K562 (cell line): Measurements from ENCODE around the gene TUBB4B. TPM values are rescaled to one million over a fixed set of nuclear protein-coding genes. Genes with fewer than 3 reads are reported as not detected.

Source experiments
- CBX8 ChIP-seq: fragments of 200-600 bp; sonication (generic); IDR thresholded peaks from 2 replicates; pipeline ENCODE4 v1.6.1; 2012; ENCODE audit warnings: borderline replicate concordance, mixed run types, low read depth, mild to moderate bottlenecking, moderate library complexity, mixed read lengths, low read length, control low read depth, inconsistent platforms; ENCODE audit not compliant: poor library complexity, severe bottlenecking; ENCODE audit errors: extremely low read depth
- CEBPB ChIP-seq: fragments of 450-650 bp; IDR thresholded peaks from 2 replicates; pipeline ENCODE4 v1.6.1; 2016; ENCODE audit warnings: missing genetic modification characterization, missing compliant biosample characterization
- RBFOX2 ChIP-seq: fragments of 200-400 bp; formaldehyde crosslinking; IDR thresholded peaks from 2 replicates; pipeline ENCODE4 v1.6.1; 2017; ENCODE audit warnings: low read depth, mild to moderate bottlenecking, low read length, moderate library complexity
- STAG1 ChIP-seq: sonication (generic); formaldehyde crosslinking; IDR thresholded peaks from 2 replicates; pipeline ENCODE4 v1.5.0; 2020; ENCODE audit warnings: missing genetic modification reagents, borderline replicate concordance
- XRCC5 ChIP-seq: fragments of 200-400 bp; formaldehyde crosslinking; IDR thresholded peaks from 2 replicates; pipeline ENCODE4 v1.6.1; 2017; ENCODE audit warnings: low read depth, mild to moderate bottlenecking, low read length
- ZBTB7A ChIP-seq: IDR thresholded peaks from 2 replicates; pipeline ENCODE4 v1.6.1; 2011; ENCODE audit warnings: low read depth, mild to moderate bottlenecking, low read length, moderate library complexity, borderline replicate concordance; ENCODE audit not compliant: control insufficient read depth
- ZNF165 ChIP-seq: fragments of 250-450 bp; sonication (Bioruptor Pico); IDR thresholded peaks from 2 replicates; pipeline ENCODE4 v1.4.0; 2020; ENCODE audit warnings: borderline replicate concordance
- ZNF76 ChIP-seq: fragments of 250-450 bp; sonication (Bioruptor Pico); IDR thresholded peaks from 2 replicates; pipeline ENCODE4 v1.4.0; 2020; ENCODE audit warnings: mild to moderate bottlenecking, moderate library complexity, borderline replicate concordance
- polyA plus RNA-seq, 8 experiments: library from polyadenylated mRNA; depleted of rRNA in 4 of 8; stranded (reverse) in 5 of 8; unstranded in 3 of 8; fragments of >200 nt; fragmentation: Nextera tagmentation in 2 of 8; fragmentation: Illumina TruSeq in 1 of 8; extraction: Ambion mirVana in 2 of 8; extraction: Trizol in 1 of 8; gene quantifications; 2 replicates each; pipeline versions ENCODE4 v1.2.1 to v1.2.3, GENCODE V29; 2011 to 2014; ENCODE audit warnings: inconsistent platforms in 1 of 8, missing spikeins in 1 of 8
- total RNA-seq, 7 experiments: library from RNA; depleted of rRNA in 6 of 7; stranded (reverse); fragments of >200 nt in 6 of 7; fragmentation: Illumina TruSeq in 2 of 7; extraction: Trizol in 2 of 7; gene quantifications; 2 replicates each; pipeline versions ENCODE4 v1.2.1 to v1.2.3, GENCODE V29; 2011 to 2021; ENCODE audit warnings: low replicate concordance in 1 of 7
- TF ChIP-seq, protein P1 (sequence below): fragments of 450-650 bp; IDR thresholded peaks from 2 replicates; pipeline ENCODE4 v1.6.1; 2016; ENCODE audit warnings: mild to moderate bottlenecking
- TF ChIP-seq, protein P2 (sequence below): fragments of 250-450 bp; sonication (Bioruptor Pico); IDR thresholded peaks from 2 replicates; pipeline ENCODE4 v1.9.0; 2021; ENCODE audit warnings: mild to moderate bottlenecking, inconsistent platforms
- TF ChIP-seq, protein P3 (sequence below): IDR thresholded peaks from 2 replicates; pipeline ENCODE4 v1.6.1; 2014; ENCODE audit warnings: antibody characterized with exemption
- TF ChIP-seq, protein P4 (sequence below): sonication (generic); formaldehyde crosslinking; IDR thresholded peaks from 2 replicates; pipeline ENCODE4 v1.8.0; 2022; ENCODE audit warnings: missing genetic modification reagents, mild to moderate bottlenecking, moderate library complexity, borderline replicate concordance

Gene TUBB4B
- total and polyA plus RNA-seq, 9 of the 15 experiments (the other 6 are each of a cell fraction or from before 2014, with no cell fraction given): 24.1 to 443 (median 268) TPM

DNA sequence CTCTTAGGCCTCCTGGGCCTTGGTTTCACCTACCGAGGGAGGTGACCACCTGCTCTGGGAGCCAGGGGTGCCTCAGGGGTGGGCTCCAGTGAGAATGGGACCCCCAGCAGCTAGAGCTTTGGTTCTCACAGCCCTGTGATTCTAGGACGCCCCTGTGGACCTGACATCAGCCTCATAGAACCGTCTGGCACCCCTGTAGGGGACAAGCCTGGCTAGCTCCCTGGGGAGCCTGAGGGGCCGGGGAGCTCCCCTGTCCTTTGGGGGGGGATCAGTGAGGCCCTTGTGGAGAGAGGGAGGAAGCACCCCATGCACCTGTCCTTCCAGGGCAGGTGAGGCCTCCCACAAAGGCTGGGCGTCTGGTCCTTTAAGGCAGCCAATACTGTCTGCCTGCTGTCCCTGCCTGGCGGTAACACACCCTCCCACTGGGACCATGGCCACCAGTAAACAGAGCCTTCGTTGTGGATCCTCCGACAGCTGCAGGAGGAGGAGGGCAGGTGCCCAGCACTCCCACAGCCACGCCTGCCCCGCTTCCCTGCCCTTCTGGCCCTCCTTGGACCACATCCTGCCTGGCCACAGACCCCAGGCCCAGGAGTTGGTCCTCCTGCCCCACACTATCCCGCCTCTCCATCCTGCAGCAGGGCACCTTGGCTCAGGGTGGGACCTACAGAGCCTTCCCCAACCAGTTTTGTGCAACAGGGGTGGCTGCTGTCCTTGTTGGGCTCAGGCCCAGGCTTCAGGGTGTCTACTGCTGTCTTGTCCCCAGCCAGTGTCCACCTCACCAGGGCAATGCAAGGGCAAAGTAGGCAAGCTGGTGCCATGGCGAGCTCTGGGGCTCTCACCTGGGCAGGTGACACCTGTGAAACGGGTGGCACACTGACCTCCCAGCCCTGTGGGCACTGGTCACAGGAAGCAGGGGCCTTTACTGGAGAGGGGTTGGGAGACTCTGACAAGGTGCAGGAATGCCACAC, 3.0 kb upstream of the TUBB4B start (continued):
- TF ChIP-seq, protein P1, sequence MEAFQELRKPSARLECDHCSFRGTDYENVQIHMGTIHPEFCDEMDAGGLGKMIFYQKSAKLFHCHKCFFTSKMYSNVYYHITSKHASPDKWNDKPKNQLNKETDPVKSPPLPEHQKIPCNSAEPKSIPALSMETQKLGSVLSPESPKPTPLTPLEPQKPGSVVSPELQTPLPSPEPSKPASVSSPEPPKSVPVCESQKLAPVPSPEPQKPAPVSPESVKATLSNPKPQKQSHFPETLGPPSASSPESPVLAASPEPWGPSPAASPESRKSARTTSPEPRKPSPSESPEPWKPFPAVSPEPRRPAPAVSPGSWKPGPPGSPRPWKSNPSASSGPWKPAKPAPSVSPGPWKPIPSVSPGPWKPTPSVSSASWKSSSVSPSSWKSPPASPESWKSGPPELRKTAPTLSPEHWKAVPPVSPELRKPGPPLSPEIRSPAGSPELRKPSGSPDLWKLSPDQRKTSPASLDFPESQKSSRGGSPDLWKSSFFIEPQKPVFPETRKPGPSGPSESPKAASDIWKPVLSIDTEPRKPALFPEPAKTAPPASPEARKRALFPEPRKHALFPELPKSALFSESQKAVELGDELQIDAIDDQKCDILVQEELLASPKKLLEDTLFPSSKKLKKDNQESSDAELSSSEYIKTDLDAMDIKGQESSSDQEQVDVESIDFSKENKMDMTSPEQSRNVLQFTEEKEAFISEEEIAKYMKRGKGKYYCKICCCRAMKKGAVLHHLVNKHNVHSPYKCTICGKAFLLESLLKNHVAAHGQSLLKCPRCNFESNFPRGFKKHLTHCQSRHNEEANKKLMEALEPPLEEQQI: no peak
- TF ChIP-seq CBX8 (no peak), ZBTB7A (peak; percentile 23; the same call in 1 of the 2 replicates), STAG1 (CRISPR knock-in tag) (no peak), CEBPB (tag) (no peak), RBFOX2 (peak; percentile 18; the same call in 1 of the 2 replicates), XRCC5 (no peak), ZNF165 (CRISPR knock-in tag) (no peak), ZNF76 (no peak)
- TF ChIP-seq, protein P2, sequence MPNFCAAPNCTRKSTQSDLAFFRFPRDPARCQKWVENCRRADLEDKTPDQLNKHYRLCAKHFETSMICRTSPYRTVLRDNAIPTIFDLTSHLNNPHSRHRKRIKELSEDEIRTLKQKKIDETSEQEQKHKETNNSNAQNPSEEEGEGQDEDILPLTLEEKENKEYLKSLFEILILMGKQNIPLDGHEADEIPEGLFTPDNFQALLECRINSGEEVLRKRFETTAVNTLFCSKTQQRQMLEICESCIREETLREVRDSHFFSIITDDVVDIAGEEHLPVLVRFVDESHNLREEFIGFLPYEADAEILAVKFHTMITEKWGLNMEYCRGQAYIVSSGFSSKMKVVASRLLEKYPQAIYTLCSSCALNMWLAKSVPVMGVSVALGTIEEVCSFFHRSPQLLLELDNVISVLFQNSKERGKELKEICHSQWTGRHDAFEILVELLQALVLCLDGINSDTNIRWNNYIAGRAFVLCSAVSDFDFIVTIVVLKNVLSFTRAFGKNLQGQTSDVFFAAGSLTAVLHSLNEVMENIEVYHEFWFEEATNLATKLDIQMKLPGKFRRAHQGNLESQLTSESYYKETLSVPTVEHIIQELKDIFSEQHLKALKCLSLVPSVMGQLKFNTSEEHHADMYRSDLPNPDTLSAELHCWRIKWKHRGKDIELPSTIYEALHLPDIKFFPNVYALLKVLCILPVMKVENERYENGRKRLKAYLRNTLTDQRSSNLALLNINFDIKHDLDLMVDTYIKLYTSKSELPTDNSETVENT: no peak
- TF ChIP-seq, protein P3, sequence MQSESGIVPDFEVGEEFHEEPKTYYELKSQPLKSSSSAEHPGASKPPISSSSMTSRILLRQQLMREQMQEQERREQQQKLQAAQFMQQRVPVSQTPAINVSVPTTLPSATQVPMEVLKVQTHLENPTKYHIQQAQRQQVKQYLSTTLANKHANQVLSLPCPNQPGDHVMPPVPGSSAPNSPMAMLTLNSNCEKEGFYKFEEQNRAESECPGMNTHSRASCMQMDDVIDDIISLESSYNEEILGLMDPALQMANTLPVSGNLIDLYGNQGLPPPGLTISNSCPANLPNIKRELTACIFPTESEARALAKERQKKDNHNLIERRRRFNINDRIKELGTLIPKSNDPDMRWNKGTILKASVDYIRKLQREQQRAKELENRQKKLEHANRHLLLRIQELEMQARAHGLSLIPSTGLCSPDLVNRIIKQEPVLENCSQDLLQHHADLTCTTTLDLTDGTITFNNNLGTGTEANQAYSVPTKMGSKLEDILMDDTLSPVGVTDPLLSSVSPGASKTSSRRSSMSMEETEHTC: no peak
- TF ChIP-seq, protein P4, sequence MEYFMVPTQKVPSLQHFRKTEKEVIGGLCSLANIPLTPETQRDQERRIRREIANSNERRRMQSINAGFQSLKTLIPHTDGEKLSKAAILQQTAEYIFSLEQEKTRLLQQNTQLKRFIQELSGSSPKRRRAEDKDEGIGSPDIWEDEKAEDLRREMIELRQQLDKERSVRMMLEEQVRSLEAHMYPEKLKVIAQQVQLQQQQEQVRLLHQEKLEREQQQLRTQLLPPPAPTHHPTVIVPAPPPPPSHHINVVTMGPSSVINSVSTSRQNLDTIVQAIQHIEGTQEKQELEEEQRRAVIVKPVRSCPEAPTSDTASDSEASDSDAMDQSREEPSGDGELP (CRISPR knock-in tag): peak; percentile 24; the same call in 1 of the 2 replicates
